GM12801 (cell line): ENCODE data around the gene PKD2L1.

ENCODE experiments used
- TF ChIP-seq, protein P1 (sequence below): IDR thresholded peaks from one replicate; pipeline ENCODE4 v1.5.1; 2011; ENCODE audit warnings: control low read depth; ENCODE audit not compliant: insufficient read length; ENCODE audit errors: extremely low read depth

PKD2L1 gene

DNA sequence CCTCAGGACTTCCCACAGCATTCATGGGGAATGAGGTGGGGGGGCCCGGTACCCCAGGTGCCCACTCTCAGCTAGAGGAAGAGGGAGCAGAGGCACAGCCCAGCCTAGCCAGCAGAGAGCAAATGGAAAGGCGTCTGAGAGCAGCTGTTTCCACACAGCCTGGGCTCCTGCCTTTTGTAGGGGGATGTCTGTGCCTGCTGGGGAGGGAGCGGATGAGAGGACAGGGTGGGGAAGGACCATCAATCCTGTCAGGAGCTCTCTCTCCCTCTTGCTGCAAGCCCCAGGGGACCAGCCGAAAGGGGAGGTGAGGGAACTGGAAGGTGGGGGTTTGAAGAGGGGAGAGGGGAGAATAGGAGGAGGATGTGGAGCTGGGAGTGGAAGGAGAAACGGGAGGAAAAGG, at the start of gene PKD2L1:
PKD2L1 (minus strand) TSS at position 150 of the 400 bp plus-strand sequence; CDS start at position 25, 125 bp downstream.
- TF ChIP-seq, protein P1, sequence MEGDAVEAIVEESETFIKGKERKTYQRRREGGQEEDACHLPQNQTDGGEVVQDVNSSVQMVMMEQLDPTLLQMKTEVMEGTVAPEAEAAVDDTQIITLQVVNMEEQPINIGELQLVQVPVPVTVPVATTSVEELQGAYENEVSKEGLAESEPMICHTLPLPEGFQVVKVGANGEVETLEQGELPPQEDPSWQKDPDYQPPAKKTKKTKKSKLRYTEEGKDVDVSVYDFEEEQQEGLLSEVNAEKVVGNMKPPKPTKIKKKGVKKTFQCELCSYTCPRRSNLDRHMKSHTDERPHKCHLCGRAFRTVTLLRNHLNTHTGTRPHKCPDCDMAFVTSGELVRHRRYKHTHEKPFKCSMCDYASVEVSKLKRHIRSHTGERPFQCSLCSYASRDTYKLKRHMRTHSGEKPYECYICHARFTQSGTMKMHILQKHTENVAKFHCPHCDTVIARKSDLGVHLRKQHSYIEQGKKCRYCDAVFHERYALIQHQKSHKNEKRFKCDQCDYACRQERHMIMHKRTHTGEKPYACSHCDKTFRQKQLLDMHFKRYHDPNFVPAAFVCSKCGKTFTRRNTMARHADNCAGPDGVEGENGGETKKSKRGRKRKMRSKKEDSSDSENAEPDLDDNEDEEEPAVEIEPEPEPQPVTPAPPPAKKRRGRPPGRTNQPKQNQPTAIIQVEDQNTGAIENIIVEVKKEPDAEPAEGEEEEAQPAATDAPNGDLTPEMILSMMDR = no peak

DNA sequence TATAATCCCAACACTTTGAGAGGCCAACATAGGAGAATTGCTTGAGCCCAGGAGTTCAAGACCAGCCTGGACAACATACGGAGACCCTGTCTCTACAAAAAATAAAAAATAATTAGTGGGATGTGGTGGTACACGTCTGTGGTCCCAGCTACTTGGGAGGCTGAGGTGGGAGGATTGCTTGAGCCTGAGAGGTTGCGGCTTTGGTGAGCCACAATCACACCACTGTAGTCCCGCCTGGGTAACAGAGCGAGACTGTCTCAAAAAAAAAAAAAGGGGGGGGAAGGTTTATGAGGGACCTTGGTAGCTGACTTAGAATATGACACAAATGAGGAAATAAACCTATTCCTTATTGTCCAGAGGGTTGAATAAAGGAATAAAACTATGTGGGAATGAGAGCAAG, 47.8 kb upstream of the PKD2L1 start:
- TF ChIP-seq, protein P1 = no peak

DNA sequence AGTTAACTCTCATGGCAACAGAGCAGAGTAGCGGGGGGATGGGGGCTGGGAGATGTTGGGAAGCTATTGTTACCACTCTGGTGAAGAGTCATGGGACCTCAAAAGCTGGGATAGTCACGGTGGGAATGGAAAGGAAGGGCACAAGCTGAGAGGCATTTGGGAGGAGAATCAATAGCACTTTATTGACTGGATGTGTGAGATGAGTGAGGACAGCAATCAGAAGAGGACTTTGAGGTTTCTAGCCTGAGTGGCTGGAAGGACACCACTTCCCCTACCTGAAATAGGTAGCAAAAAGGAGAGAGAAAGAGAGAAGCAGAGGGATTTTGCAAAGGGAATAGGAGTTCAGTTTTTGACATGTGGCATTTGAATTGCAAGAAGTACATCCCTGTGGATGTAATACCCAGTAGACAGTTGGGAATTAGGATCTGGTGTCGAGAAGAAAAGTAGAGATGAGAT, 44.2 kb upstream of the PKD2L1 start:
- TF ChIP-seq, protein P1 = no peak

DNA sequence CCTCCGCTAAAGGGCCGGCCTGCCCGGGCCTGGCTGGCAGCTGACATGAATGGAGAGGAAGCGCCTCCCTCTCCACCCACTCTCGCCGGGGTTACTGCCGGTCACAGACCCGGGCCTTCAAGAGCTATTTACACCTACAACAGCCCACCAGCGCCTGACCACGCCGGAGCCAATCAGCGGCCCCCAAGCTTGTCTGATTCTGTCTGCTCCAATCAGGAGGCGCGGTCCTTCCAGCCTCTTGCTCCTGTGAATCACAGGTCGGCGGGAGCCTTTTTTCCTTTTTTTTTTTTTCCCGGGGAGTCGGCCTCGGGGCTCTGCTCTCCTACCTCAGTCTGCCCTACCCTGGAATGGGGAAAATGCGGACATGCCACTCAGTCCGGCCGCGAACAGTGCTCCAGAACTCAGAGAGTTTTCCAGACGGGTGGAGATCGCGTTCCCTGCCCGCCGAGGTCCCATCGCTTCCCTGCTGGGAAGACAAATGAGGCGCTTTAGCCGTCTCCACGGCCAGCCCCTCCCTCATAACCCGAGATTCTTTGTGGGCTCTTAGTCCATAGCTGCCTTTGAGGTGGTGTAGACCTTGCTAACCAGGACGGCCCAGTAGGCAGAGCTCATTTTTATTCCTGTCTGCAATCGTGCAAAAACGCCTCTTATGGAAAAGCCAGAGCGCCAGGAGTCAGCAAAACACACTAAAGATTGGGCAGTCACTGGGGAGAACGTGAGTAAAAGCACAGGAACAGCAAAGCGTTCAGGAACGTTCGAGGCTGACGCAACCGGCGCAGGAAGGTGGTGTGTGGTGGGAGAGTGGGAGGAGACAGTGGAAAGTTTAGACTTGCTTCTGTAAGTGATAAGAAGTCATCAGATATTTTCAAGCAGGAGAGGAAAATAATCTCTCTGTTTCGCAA, 43.5 kb upstream of the PKD2L1 start:
- TF ChIP-seq, protein P1 = no peak

DNA sequence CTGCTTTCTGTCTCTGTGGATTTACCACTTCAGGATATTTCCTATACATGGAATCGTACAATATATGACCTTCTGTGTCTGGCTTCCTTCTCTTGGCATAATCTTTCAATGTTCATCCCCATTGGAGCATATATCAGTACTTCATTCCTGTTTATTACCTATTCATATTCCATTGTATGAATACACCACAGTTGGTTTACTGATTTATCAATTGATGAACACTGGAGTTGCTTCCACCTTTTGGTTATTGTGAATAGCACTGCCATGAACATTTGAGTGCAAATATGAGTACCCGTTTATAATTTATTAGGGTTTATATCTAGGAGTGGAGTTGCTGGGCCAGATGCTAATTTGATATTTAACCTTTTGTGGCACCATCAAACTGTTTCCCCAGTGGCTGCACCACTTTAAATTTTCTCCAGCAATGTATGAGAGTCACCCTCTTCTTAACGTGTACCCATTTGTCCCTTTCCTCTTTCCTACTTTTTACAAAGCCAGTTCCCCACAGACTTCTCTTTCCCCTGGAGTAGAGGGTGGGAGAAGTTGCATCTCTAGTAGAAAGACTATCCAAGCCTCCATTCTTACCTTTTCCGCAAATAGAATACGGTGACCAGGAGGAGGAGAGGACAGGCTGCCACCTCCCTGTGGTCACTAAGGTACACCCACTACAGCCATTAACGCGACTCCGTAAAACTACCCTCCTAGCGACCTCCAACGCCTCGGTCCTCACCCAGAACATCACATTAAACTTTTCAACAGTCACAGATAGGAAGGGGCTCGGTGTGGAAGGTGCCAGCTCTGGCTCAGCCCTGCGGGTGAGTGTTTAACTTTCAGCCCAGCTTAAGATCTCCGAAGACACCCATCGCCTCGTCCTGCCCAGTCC, 42.6 kb upstream of the PKD2L1 start:
- TF ChIP-seq, protein P1 = no peak

DNA sequence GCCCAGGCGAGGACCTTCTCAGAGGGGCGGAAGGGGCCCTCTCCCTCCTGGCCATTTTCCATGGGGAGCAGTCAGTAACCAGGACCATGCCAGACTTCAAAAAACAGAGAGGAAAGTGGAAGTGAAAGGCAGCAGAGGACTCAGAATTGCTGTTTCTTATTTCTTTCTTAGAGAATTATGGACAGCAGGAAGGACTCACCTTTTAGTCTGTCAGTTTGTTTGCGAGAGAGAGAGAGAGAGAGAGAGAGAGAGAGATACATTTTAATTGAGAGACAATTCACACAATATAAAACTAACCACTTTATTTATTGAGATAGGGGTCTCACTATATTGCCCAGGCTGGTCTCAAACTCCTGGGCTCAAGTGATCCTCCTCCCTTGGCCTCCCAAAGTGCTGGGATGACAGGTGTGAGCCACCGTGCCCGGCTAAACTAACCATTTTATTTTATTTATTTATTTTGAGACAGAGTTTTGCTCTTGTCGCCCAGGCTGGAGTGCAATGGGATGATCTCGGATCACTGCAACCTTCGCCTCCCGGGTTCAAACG, 41.5 kb upstream of the PKD2L1 start:
- TF ChIP-seq, protein P1 = no peak
